Measurements from ENCODE around the gene ZNF215.

ZNF215 gene

DNA sequence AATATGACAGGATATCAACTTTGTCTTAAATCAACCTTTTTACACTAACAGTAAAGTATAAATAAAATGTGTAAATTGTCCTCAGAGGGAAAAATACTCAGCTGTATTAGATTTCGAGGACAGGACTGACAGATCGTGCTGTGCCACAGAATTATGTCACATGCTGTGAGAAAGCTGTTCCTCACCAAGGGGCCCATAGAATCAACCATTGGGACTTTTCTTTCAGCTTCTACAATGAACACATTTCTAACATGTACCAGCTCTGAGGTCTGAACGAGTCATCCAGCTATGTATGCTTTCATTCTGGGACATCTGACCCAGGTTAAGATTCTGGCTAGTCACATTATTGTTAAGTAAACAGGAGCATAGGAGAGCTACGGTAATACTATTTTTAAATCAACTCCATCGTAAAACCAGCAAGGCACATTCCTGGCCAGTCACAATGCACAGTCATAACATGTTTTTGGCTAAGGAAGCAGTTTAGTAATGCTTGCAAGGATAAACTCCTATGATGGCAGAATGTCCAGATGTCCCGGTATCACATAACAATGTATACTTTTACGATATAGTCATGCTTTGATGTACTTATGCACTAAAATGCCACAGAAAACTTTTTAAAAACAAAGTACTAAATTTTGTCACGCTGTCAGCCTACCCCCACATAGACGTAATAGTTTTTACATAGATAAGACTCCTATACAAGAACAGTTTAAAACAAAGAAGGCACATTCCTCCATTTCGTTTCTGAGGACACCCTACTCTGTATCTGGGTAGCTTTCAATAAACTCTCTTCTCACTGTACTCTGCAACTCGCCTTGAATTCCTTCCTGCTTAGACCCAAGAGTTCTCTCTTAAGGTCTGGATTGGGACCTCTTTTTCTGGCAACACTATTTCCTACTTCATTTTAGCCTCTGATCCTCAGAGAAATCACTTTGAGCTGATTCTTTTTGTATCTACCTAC, 66.5 kb downstream of the ZNF215 start:
- TF ChIP-seq, protein P1, sequence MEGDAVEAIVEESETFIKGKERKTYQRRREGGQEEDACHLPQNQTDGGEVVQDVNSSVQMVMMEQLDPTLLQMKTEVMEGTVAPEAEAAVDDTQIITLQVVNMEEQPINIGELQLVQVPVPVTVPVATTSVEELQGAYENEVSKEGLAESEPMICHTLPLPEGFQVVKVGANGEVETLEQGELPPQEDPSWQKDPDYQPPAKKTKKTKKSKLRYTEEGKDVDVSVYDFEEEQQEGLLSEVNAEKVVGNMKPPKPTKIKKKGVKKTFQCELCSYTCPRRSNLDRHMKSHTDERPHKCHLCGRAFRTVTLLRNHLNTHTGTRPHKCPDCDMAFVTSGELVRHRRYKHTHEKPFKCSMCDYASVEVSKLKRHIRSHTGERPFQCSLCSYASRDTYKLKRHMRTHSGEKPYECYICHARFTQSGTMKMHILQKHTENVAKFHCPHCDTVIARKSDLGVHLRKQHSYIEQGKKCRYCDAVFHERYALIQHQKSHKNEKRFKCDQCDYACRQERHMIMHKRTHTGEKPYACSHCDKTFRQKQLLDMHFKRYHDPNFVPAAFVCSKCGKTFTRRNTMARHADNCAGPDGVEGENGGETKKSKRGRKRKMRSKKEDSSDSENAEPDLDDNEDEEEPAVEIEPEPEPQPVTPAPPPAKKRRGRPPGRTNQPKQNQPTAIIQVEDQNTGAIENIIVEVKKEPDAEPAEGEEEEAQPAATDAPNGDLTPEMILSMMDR (IDR thresholded peaks at IDR 0.05; ENCODE audit: control extremely low read depth, extremely low read depth, low read depth, missing control alignments) = no peak
- no peak for DNase-seq (ENCODE audit: extremely low spot score)
- ChIA-PET POLR2A (no interaction called here), CTCF (interaction anchor here (0.7 to 1.4 kb wide), 3 partner anchors 8 to 50 kb away, joined by 3 to 4 read pairs (median 3); no protein-coding TSS in a partner anchor)

DNA sequence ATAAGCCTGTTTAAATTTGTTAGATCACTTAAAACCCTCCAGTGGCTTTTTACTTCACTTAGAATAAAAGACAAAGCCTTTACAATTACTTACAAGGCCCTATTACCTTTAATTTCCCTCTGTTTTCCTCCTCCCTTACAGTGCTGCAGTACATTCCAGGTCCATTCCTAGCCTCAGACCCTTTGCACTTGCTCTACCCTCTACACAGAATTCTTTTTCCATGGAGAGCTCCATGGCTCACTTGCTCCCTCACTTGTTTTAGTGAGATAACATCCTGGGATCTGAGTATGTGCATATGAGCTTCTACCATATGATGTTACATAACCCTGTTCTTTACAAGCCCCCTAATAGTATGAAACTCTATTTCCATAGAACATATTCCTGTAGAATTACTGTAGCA, 69.5 kb downstream of the ZNF215 start:
- ChIA-PET POLR2A (no interaction called here), CTCF (no interaction called here)
- no peak for DNase-seq (ENCODE audit: extremely low spot score)
- TF ChIP-seq, protein P1 (IDR thresholded peaks at IDR 0.05; ENCODE audit: control extremely low read depth, extremely low read depth, low read depth, missing control alignments) = no peak

DNA sequence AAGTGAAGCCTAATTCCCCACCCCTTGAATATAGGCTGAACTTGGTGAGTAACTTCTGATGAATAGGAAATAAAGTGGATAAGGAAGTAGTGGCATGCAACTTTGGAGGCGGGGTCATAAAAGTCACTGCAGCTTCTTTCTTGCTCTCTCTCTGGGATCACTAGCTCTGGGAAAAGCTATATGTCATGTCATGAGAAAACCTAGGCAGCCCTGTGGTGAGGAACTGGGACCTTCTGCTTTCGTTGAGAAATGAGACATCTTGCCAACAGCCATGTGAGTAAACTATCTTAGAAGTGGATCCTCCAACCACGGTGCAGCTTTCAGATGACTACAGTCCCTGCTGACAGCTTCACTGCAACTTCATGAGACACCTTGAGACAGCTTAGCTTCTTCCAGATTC, 78.3 kb downstream of the ZNF215 start:
- POLR2A ChIA-PET = no interaction called here
- DNase-seq (ENCODE audit: extremely low spot score) = no peak
- TF ChIP-seq, protein P1 (IDR thresholded peaks at IDR 0.05; ENCODE audit: control extremely low read depth, extremely low read depth, low read depth, missing control alignments) = no peak
- CTCF ChIA-PET = interaction anchor here (0.7 to 0.8 kb wide), 2 partner anchors 17 to 192 kb away, joined by 3 read pairs; no protein-coding TSS in a partner anchor
